ENCODE measurements around the gene TFF2.

GRCh38 chr21:42397746-42398394 is 47.1 kb upstream of the TFF2 start:
- TF ChIP-seq POLR2A (IDR thresholded peaks at IDR 0.05) (no peak), CTCF (IDR thresholded peaks at IDR 0.05) (no peak)

Data from vagina (tissue), 2 donors.